Hepatocyte (in vitro differentiated cells): ENCODE data around the gene TECPR1.

Source experiments
- EZH2 ChIP-seq: fragments of 200-600 bp; sonication (generic); IDR thresholded peaks from 2 replicates; pipeline ENCODE4 v1.6.1; 2016; ENCODE audit warnings: antibody characterized with exemption, mild to moderate bottlenecking, borderline replicate concordance
- TF ChIP-seq, protein P1 (sequence below): fragments of 200-600 bp; sonication (generic); IDR thresholded peaks from 2 replicates; pipeline ENCODE4 v1.5.1; 2016; ENCODE audit warnings: antibody characterized with exemption, mild to moderate bottlenecking; ENCODE audit not compliant: poor library complexity

DNA sequence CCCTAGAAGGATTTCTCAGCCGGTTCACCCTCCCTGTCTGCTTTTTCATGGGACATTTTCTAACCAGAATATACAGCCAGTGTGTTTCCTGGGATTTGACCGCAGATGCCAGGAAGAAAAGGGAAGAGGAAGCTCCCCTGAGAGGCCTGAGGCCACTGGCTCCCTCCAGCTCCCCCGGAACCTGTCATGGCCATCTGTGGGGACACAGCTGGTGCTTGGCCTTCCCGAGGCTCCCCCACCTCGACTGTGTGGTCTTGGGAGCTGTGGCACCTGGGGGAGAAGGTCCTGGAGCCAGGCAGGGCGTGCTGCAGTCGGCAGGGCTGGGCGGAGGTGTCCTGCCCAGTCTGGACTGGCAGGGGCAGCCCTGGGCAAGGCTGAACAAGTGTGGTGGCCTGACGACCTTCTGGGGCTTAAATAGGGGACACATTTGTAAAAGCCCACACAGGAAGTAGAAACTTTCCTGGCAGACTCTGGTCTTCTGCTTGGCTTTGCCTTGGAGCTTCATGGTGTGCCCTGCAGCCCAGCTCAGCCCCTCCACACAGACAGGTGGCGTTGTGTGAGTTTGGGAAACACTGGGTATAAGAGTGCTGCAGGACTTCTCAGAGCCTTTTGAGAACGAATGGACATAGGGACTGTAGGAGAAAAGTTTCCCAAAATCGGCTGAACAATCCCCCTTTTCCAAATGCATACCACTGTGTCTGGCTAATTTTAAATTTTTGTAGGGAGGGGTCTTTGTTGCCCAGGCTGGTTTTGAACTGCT is 36.2 kb upstream of the TECPR1 start:
- TF ChIP-seq, protein P1, sequence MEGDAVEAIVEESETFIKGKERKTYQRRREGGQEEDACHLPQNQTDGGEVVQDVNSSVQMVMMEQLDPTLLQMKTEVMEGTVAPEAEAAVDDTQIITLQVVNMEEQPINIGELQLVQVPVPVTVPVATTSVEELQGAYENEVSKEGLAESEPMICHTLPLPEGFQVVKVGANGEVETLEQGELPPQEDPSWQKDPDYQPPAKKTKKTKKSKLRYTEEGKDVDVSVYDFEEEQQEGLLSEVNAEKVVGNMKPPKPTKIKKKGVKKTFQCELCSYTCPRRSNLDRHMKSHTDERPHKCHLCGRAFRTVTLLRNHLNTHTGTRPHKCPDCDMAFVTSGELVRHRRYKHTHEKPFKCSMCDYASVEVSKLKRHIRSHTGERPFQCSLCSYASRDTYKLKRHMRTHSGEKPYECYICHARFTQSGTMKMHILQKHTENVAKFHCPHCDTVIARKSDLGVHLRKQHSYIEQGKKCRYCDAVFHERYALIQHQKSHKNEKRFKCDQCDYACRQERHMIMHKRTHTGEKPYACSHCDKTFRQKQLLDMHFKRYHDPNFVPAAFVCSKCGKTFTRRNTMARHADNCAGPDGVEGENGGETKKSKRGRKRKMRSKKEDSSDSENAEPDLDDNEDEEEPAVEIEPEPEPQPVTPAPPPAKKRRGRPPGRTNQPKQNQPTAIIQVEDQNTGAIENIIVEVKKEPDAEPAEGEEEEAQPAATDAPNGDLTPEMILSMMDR: no peak
- no peak for TF ChIP-seq EZH2
